CD14-positive monocyte (primary cell): ENCODE measurements around the gene LIPA. TPM values are rescaled to one million over a fixed set of nuclear protein-coding genes. Genes with fewer than 3 reads are reported as not detected.

Experiments
- DNase-seq, 3 donors: peaks; one replicate each; pipeline ENCODE4 v3.0.0-alpha.2; 2011 to 2022
- H2AFZ ChIP-seq: 2 replicates; pipeline ENCODE4 v1.6.0; 2012; ENCODE audit warnings: mild to moderate bottlenecking, low read depth, low read length, inconsistent platforms; ENCODE audit not compliant: insufficient read depth, poor library complexity, severe bottlenecking
- H3K27ac ChIP-seq, 2 donors: 1 replicate in 1 of 2; 2 replicates in 1 of 2; pipeline ENCODE4 v1.5.1; 2012 to 2013; ENCODE audit warnings: low read length in 2 of 2, control low read depth in 1 of 2, inconsistent platforms in 1 of 2, low read depth in 1 of 2, mild to moderate bottlenecking in 1 of 2
- H3K27me3 ChIP-seq, 2 donors: one replicate each; pipeline versions ENCODE4 v1.6.0 to v1.6.1; 2011 to 2013; ENCODE audit warnings: low read length in 2 of 2; ENCODE audit not compliant: control insufficient read depth in 2 of 2, insufficient read depth in 2 of 2
- H3K36me3 ChIP-seq, 2 donors: replicated peaks in 1 of 2; 1 replicate in 1 of 2; 2 replicates in 1 of 2; pipeline versions ENCODE4 v1.5.1 to v1.6.1; 2012 to 2013; ENCODE audit warnings: low read length in 2 of 2, control low read depth in 1 of 2, inconsistent platforms in 1 of 2, mild to moderate bottlenecking in 1 of 2; ENCODE audit not compliant: insufficient read depth in 2 of 2, control insufficient read depth in 1 of 2
- H3K4me1 ChIP-seq, 2 donors: 1 replicate in 1 of 2; 2 replicates in 1 of 2; pipeline versions ENCODE4 v1.5.1 to v1.6.1; 2012 to 2013; ENCODE audit warnings: low read length in 2 of 2, control low read depth in 1 of 2, inconsistent platforms in 1 of 2, mild to moderate bottlenecking in 1 of 2, moderate library complexity in 1 of 2; ENCODE audit not compliant: insufficient read depth in 2 of 2, control insufficient read depth in 1 of 2
- H3K4me2 ChIP-seq: replicated peaks from 2 replicates; pipeline ENCODE3; 2012; ENCODE audit warnings: low read length, moderate library complexity, mild to moderate bottlenecking; ENCODE audit not compliant: poor library complexity, severe bottlenecking; ENCODE audit errors: extremely low read depth
- H3K4me3 ChIP-seq, 3 experiments: fragments of 200-600 bp in 1 of 3; sonication (generic) in 1 of 3; replicated peaks in 1 of 3; 1 replicate in 2 of 3; 2 replicates in 1 of 3; pipeline ENCODE4 v1.5.1; 2011 to 2013; ENCODE audit warnings: low read length in 3 of 3, mild to moderate bottlenecking in 3 of 3, control low read depth in 2 of 3, low read depth in 2 of 3, inconsistent platforms in 1 of 3, moderate library complexity in 1 of 3
- H3K79me2 ChIP-seq: 2 replicates; pipeline ENCODE4 v1.6.0; 2012; ENCODE audit warnings: mild to moderate bottlenecking, control low read depth, inconsistent platforms, low read length, moderate library complexity; ENCODE audit not compliant: insufficient read depth
- H3K9ac ChIP-seq: 2 replicates; pipeline ENCODE4 v1.6.0; 2017; ENCODE audit warnings: low read length, mild to moderate bottlenecking; ENCODE audit not compliant: insufficient read depth, poor library complexity, severe bottlenecking
- H3K9me3 ChIP-seq, 2 donors: replicated peaks in 1 of 2; 1 replicate in 1 of 2; 2 replicates in 1 of 2; pipeline versions ENCODE4 v1.5.1 to v1.6.1; 2012 to 2013; ENCODE audit warnings: low read length in 2 of 2, control low read depth in 1 of 2; ENCODE audit not compliant: control insufficient read depth in 1 of 2, insufficient read depth in 1 of 2
- H4K20me1 ChIP-seq: 2 replicates; pipeline ENCODE4 v1.6.0; 2012; ENCODE audit warnings: mild to moderate bottlenecking, low read length, control low read depth, moderate library complexity; ENCODE audit not compliant: insufficient read depth
- H3K27ac Mint-ChIP-seq, 7 donors: one replicate each; pipeline ENCODE4 v1.8.0; 2020; ENCODE audit warnings: mild to moderate bottlenecking in 7 of 7, mixed read lengths in 7 of 7, moderate library complexity in 6 of 7, inconsistent platforms in 2 of 7
- H3K27me3 Mint-ChIP-seq, 3 donors: one replicate each; pipeline ENCODE4 v1.8.0; 2021 to 2022; ENCODE audit warnings: low read depth in 3 of 3, mild to moderate bottlenecking in 3 of 3, mixed read lengths in 3 of 3, moderate library complexity in 3 of 3, inconsistent platforms in 1 of 3
- H3K36me3 Mint-ChIP-seq, 2 donors: one replicate each; pipeline ENCODE4 v1.8.0; 2020; ENCODE audit warnings: mixed read lengths in 2 of 2, inconsistent platforms in 1 of 2, mild to moderate bottlenecking in 1 of 2
- H3K4me1 Mint-ChIP-seq: one replicate; pipeline ENCODE4 v1.8.0; 2020; ENCODE audit warnings: mild to moderate bottlenecking, mixed read lengths
- H3K4me3 Mint-ChIP-seq, 2 donors: one replicate each; pipeline ENCODE4 v1.8.0; 2020; ENCODE audit warnings: mild to moderate bottlenecking in 2 of 2, mixed read lengths in 2 of 2, moderate library complexity in 1 of 2
- H3K9me3 Mint-ChIP-seq, 7 donors: one replicate each; pipeline ENCODE4 v1.8.0; 2020 to 2022; ENCODE audit warnings: mixed read lengths in 7 of 7, mild to moderate bottlenecking in 6 of 7, moderate library complexity in 6 of 7, inconsistent platforms in 2 of 7
- CTCF ChIP-seq: fragments of 200-600 bp; IDR thresholded peaks from one replicate; pipeline ENCODE4 v1.8.0; 2022; ENCODE audit warnings: antibody characterized with exemption, mild to moderate bottlenecking
- WGBS: methylation state at CpG from one replicate; pipeline ENCODE4 v1.1.5; 2013; ENCODE audit warnings: missing lambda C conversion rate; ENCODE audit not compliant: insufficient coverage; 5-methylcytosine and 5-hydroxymethylcytosine counted together
- intact Hi-C, 2 donors: fragments of 100-400 bp; cut with micrococcal nuclease; formaldehyde crosslinking; loops; one replicate each; pipeline versions ENCODE4 v1.15.0 to v1.15.1; 2023
- polyA plus RNA-seq, 3 donors: library from polyadenylated mRNA; depleted of rRNA in 1 of 3; unstranded in 2 of 3; stranded (reverse) in 1 of 3; fragments of 300-500 nt in 2 of 3; fragments of >200 nt in 1 of 3; fragmentation: Illumina TruSeq in 2 of 3; gene quantifications; 1 replicate in 2 of 3; 2 replicates in 1 of 3; pipeline ENCODE4 v1.2.3, GENCODE V29; 2012 to 2021

The LIPA gene
- polyA plus RNA-seq, 3 donors = 37.4 to 353 (median 289) TPM

GRCh38 chr10:89236226-89236797 is 15.3 kb downstream of the LIPA start:
- H3K27me3 ChIP-seq = no peaks in the 10 kb centered on the region
- H3K4me3 Mint-ChIP-seq = no peak overlapping the region
- H2AFZ ChIP-seq = no peak overlapping the region
- H3K27ac Mint-ChIP-seq = peak overlapping the region; percentile 3 to 88 (median 16)
- peak overlapping the region in 1 of 2 donors; percentile 63 for H3K27ac ChIP-seq
- H3K4me1 Mint-ChIP-seq = peaks cover 54% of the 10 kb centered on the region
- H3K4me3 ChIP-seq = no peak overlapping the region
- peaks cover 22% of the 10 kb centered on the region for H3K79me2 ChIP-seq
- peaks cover 44 to 49% of the 10 kb centered on the region in 2 donors for H3K4me1 ChIP-seq
- peaks cover 17 to 21% of the 10 kb centered on the region in 2 donors for H3K36me3 ChIP-seq
- WGBS = no CpG with 5 or more reads among the region's 4 CpGs
- no peak overlapping the region for H3K4me2 ChIP-seq
- no peaks in the 10 kb centered on the region for H3K9me3 Mint-ChIP-seq
- no peak overlapping the region for H3K9ac ChIP-seq
- TF ChIP-seq CTCF = no peak
- H4K20me1 ChIP-seq = no peaks in the 10 kb centered on the region
- peaks cover 51 to 61% of the 10 kb centered on the region in 2 donors for H3K36me3 Mint-ChIP-seq
- intact Hi-C loops = no loop called here
- H3K9me3 ChIP-seq = no peaks in the 10 kb centered on the region
- H3K27me3 Mint-ChIP-seq = peaks cover 0 to 3% (median 0%) of the 10 kb centered on the region in 3 donors
- DNase-seq = no peak

- H3K27ac ChIP-seq = peak overlapping the region; percentile 63 to 72
- peaks cover 13% of the 10 kb centered on the region for H3K79me2 ChIP-seq
- H3K27me3 Mint-ChIP-seq = peaks cover 0 to 3% (median 0%) of the 10 kb centered on the region in 3 donors
- H3K9me3 Mint-ChIP-seq = no peaks in the 10 kb centered on the region
- peak overlapping the region; percentile 73 to 94 (median 89) for H3K27ac Mint-ChIP-seq
- H3K4me1 ChIP-seq = peaks cover 35 to 38% of the 10 kb centered on the region in 2 donors
- H3K36me3 Mint-ChIP-seq = peaks cover 57 to 64% of the 10 kb centered on the region in 2 donors
- H3K36me3 ChIP-seq = peaks cover 28 to 29% of the 10 kb centered on the region in 2 donors
- H3K27me3 ChIP-seq = no peaks in the 10 kb centered on the region
- intact Hi-C loops = no loop called here
- H3K4me3 Mint-ChIP-seq = peak overlapping the region in 1 of 2 donors; percentile 63
- no peak overlapping the region for H3K9ac ChIP-seq
- peak overlapping the region; percentile 24 for H2AFZ ChIP-seq
- 48% methylated on average over 5 of the region's 12 CpGs for WGBS
- H4K20me1 ChIP-seq = no peaks in the 10 kb centered on the region
- DNase-seq = peak; percentile 79 to 94 (median 84)
- TF ChIP-seq CTCF = no peak
- H3K4me1 Mint-ChIP-seq = peaks cover 45% of the 10 kb centered on the region
- peak overlapping the region in 1 of 3 experiments; percentile 15 for H3K4me3 ChIP-seq
- peak overlapping the region; percentile 40 for H3K4me2 ChIP-seq
- no peaks in the 10 kb centered on the region for H3K9me3 ChIP-seq
Observed at GRCh38 chr10:89235073-89235798, 16.3 kb downstream of the LIPA start.
